ENCODE data around the gene PNPLA7. TPM values are rescaled to one million over a fixed set of nuclear protein-coding genes. Genes with fewer than 3 reads are reported as not detected.

PNPLA7 gene
- total and polyA plus RNA-seq, 7 experiments from 2014 or later: 2.7 to 28.9 (median 9.0) TPM

DNA sequence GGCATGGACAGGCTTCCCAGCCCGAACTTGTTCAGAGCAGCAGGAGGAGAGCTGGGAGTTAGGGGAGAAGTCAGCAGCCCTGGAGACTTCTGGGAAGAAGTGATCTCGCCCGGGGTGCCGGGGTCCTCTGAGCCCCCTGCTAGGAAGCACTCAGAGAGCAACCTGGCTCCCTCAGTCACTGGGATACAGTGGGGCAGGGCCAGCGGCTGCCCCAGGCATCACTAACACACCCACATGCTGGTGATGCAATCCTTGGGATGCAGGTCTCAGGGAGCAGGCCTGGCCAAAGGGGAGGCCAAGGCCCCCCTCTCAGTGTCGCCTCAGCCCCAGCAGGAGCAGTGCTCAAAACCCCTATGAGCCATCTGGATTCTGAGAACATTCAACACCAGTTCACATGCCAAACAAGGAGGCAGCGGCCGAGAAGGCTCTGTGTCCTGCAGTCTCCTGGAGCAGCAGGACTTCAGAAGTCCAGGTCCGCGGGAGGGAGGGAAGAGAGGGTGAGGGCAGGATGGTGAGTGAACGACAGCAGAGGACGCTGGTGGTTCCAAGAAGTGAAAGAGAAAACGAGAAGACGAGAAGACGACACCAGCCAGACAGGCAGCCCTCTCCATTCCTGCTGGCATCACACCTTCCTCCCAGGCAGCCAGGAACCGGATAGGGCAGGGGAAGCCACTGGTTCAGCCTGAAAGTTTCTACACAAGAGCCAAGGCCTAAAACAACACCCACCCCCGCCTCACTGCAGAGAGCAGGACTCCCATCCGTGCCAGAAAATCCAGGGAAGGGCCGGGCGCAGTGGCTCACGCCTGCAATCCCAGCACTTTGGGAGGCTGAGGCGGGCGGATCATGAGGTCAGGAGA is 2.3 kb downstream of the PNPLA7 start:
- peaks cover 11 to 24% (median 18%) of the 10 kb centered on the region in 7 donors for H3K4me1 Mint-ChIP-seq
- H3K9me3 Mint-ChIP-seq: peaks cover 0 to 1% (median 0%) of the 10 kb centered on the region in 11 donors
- intact Hi-C loops (cut with micrococcal nuclease): no loop called here
- ChIA-PET CTCF (interaction anchor here (0.8 kb wide), 1 partner anchor 22 kb away, joined by 6 read pairs; no protein-coding TSS in a partner anchor), POLR2A (interaction anchor here (1.4 kb wide), 1 partner anchor 10 kb away, joined by 6 read pairs; no protein-coding TSS in a partner anchor)
- Histone ChIP-seq H3K4me1 (ENCODE audit: control insufficient read depth in 2 of 2, insufficient read depth in 2 of 2, low read length in 2 of 2) (peaks cover 0 to 6% of the 10 kb centered on the region in 2 donors), H3K4me3 (ENCODE audit: low read length) (no peak overlapping the region), H3K36me3 (ENCODE audit: control insufficient read depth in 2 of 3, insufficient read depth in 3 of 3, low read length in 3 of 3) (peaks cover 0 to under 1% (median 0%) of the 10 kb centered on the region in 3 experiments), H3K27ac (ENCODE audit: low read depth, low read length) (no peak overlapping the region), H3K27me3 (ENCODE audit: control insufficient read depth in 2 of 2, insufficient read depth in 2 of 2, low read length in 2 of 2) (no peaks in the 10 kb centered on the region), H3K9me3 (ENCODE audit: control insufficient read depth in 2 of 3, low read length in 3 of 3) (no peaks in the 10 kb centered on the region)
- no peaks in the 10 kb centered on the region for H3K27me3 Mint-ChIP-seq
- ATAC-seq (no peak), DNase-seq (no peak)
- peaks cover 0 to 5% (median 0%) of the 10 kb centered on the region in 5 donors for H3K36me3 Mint-ChIP-seq
- peak overlapping the region in 3 of 9 donors; percentile 51 to 81 (median 75) for H3K27ac Mint-ChIP-seq
- H3K4me3 Mint-ChIP-seq: peak overlapping the region in 7 of 10 donors; percentile 18 to 96 (median 35)

DNA sequence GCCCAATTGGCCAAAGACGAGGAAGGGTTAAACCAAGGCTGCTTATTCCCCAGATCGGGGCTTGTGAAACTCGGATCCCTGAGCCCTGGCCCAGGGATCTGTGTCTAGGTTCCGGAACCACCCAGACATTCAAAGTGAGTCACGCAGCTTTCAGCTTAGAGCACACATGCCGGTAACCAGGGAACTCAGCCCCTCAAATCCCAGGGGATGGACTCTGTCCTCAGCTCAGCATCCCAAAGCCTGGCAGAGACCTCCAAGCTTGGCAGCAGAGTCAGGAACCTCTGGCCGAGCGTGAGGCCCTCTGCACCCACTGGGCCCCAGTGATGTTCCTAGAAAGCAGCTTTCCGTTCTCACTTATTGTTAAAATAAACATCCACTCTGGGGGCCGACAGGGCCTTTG is 5.1 kb downstream of the PNPLA7 start:
- Mint-ChIP-seq H3K4me1 (peaks cover 6 to 17% (median 11%) of the 10 kb centered on the region in 7 donors), H3K9me3 (peaks cover 0 to 1% (median 0%) of the 10 kb centered on the region in 11 donors), H3K27ac (no peak overlapping the region), H3K4me3 (no peak overlapping the region), H3K27me3 (no peaks in the 10 kb centered on the region), H3K36me3 (peaks cover 0 to 8% (median 0%) of the 10 kb centered on the region in 5 donors)
- Histone ChIP-seq H3K27ac (ENCODE audit: low read depth, low read length) (no peak overlapping the region), H3K4me1 (ENCODE audit: control insufficient read depth in 2 of 2, insufficient read depth in 2 of 2, low read length in 2 of 2) (peaks cover 0 to 6% of the 10 kb centered on the region in 2 donors), H3K4me3 (ENCODE audit: low read length) (no peak overlapping the region), H3K27me3 (ENCODE audit: control insufficient read depth in 2 of 2, insufficient read depth in 2 of 2, low read length in 2 of 2) (no peaks in the 10 kb centered on the region), H3K36me3 (ENCODE audit: control insufficient read depth in 2 of 3, insufficient read depth in 3 of 3, low read length in 3 of 3) (peaks cover 0 to 8% (median 0%) of the 10 kb centered on the region in 3 experiments), H3K9me3 (ENCODE audit: control insufficient read depth in 2 of 3, low read length in 3 of 3) (no peaks in the 10 kb centered on the region)
- no peak for DNase-seq
- ChIA-PET POLR2A (no interaction called here), CTCF (no interaction called here)
- intact Hi-C loops (cut with micrococcal nuclease): no loop called here
- no peak for ATAC-seq

DNA sequence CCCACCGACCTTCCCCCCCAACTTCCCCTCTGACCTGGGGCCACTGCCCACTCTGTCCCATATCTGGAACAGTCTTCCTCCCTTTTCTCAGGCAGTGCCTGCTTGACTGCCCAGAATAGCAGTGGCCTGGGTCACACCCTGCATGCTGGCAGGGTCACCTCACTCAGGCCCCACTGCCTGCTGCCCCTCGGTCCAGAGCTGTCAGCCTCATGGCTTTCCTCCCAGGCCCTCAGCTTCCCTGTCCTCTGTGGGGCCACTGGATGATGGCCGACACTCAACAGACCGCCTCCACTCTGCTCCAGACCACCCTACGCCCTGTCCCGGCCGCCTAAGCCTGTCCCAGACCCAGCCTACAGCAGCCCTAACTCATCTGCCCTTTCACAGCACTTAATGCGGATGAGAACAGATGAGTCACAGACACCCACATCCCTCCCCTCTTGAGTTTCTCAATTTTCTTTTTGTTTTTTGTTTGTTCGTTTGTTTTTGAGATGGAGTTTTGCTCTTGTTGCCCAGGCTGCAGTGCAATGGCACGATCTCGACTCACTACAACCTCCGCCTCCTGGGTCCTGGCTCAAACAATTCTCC is 5.9 kb downstream of the PNPLA7 start:
- H3K4me3 ChIP-seq (ENCODE audit: low read length): no peak overlapping the region
- no peaks in the 10 kb centered on the region for H3K27me3 ChIP-seq (ENCODE audit: control insufficient read depth in 2 of 2, insufficient read depth in 2 of 2, low read length in 2 of 2)
- Mint-ChIP-seq H3K4me1 (peaks cover 0 to 9% (median 4%) of the 10 kb centered on the region in 7 donors), H3K9me3 (peaks cover 0 to 1% (median 0%) of the 10 kb centered on the region in 11 donors), H3K36me3 (peaks cover 0 to 8% (median 0%) of the 10 kb centered on the region in 5 donors), H3K27ac (no peak overlapping the region), H3K4me3 (no peak overlapping the region), H3K27me3 (no peaks in the 10 kb centered on the region)
- H3K27ac ChIP-seq (ENCODE audit: low read depth, low read length): no peak overlapping the region
- CTCF ChIA-PET: no interaction called here
- peaks cover 0 to 8% (median 0%) of the 10 kb centered on the region in 3 experiments for H3K36me3 ChIP-seq (ENCODE audit: control insufficient read depth in 2 of 3, insufficient read depth in 3 of 3, low read length in 3 of 3)
- POLR2A ChIA-PET: no interaction called here
- no peaks in the 10 kb centered on the region for H3K4me1 ChIP-seq (ENCODE audit: control insufficient read depth in 2 of 2, insufficient read depth in 2 of 2, low read length in 2 of 2)
- no peaks in the 10 kb centered on the region for H3K9me3 ChIP-seq (ENCODE audit: control insufficient read depth in 2 of 3, low read length in 3 of 3)
- intact Hi-C loops (cut with micrococcal nuclease): no loop called here
- DNase-seq (no peak), ATAC-seq (no peak)

- no peak for ATAC-seq
Observed at GRCh38 chr9:137543237-137543963, 6.8 kb downstream of the PNPLA7 start.

DNA sequence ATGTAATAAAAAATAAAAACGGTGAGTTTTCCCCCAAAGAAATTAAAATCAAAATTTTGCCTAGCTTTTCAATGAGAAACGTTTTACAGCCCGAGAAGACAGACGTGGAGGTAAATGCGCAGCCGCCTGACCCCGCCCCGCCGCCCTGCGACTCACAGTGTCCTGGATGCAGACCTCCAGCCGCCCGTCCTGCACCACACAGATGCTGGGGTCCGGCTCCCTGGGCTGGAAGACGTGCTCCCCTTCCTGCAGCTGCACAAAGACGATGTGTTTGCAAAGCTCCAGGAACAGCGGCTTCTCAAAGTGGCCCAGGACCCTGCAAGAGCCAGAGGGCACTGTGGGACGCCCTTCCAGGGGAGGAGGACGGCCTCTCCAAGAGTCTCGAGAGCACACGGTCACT is 7.7 kb downstream of the PNPLA7 start:
- H3K9me3 ChIP-seq (ENCODE audit: control insufficient read depth in 2 of 3, low read length in 3 of 3): no peaks in the 10 kb centered on the region
- H3K4me1 Mint-ChIP-seq: peaks cover 0 to 7% (median 4%) of the 10 kb centered on the region in 7 donors
- H3K27me3 Mint-ChIP-seq: no peaks in the 10 kb centered on the region
- H3K27ac ChIP-seq (ENCODE audit: low read depth, low read length): no peak overlapping the region
- no peak for DNase-seq
- intact Hi-C loops (cut with micrococcal nuclease): no loop called here
- H3K4me1 ChIP-seq (ENCODE audit: control insufficient read depth in 2 of 2, insufficient read depth in 2 of 2, low read length in 2 of 2): peaks cover 0 to 4% of the 10 kb centered on the region in 2 donors
- no peaks in the 10 kb centered on the region for H3K27me3 ChIP-seq (ENCODE audit: control insufficient read depth in 2 of 2, insufficient read depth in 2 of 2, low read length in 2 of 2)
- POLR2A ChIA-PET: interaction anchor here (0.9 kb wide), 1 partner anchor 15 kb away, joined by 3 read pairs; no protein-coding TSS in a partner anchor
- H3K4me3 ChIP-seq (ENCODE audit: low read length): no peak overlapping the region
- peaks cover 0 to 2% (median 0%) of the 10 kb centered on the region in 11 donors for H3K9me3 Mint-ChIP-seq
- no peak overlapping the region for H3K27ac Mint-ChIP-seq
- peaks cover 0 to 8% (median 0%) of the 10 kb centered on the region in 3 experiments for H3K36me3 ChIP-seq (ENCODE audit: control insufficient read depth in 2 of 3, insufficient read depth in 3 of 3, low read length in 3 of 3)
- no peak for ATAC-seq
- CTCF ChIA-PET: interaction anchor here (0.6 kb wide), 1 partner anchor 179 kb away, joined by 3 read pairs; no protein-coding TSS in a partner anchor
- no peak overlapping the region for H3K4me3 Mint-ChIP-seq
- H3K36me3 Mint-ChIP-seq: peaks cover 0 to 8% (median 3%) of the 10 kb centered on the region in 5 donors

More at GRCh38 chr9:137543237-137543963, 6.8 kb downstream of the PNPLA7 start:
- no peaks in the 10 kb centered on the region for H3K4me1 ChIP-seq (ENCODE audit: control insufficient read depth in 2 of 2, insufficient read depth in 2 of 2, low read length in 2 of 2)
- no peak for DNase-seq
- H3K36me3 Mint-ChIP-seq: peaks cover 0 to 8% (median 0%) of the 10 kb centered on the region in 5 donors
- ChIA-PET CTCF (no interaction called here), POLR2A (no interaction called here)
- no peaks in the 10 kb centered on the region for H3K9me3 ChIP-seq (ENCODE audit: control insufficient read depth in 2 of 3, low read length in 3 of 3)
- no peak overlapping the region for H3K4me3 ChIP-seq (ENCODE audit: low read length)
- H3K36me3 ChIP-seq (ENCODE audit: control insufficient read depth in 2 of 3, insufficient read depth in 3 of 3, low read length in 3 of 3): peaks cover 0 to 8% (median 0%) of the 10 kb centered on the region in 3 experiments
- peaks cover 0 to 1% (median 0%) of the 10 kb centered on the region in 11 donors for H3K9me3 Mint-ChIP-seq
- intact Hi-C loops (cut with micrococcal nuclease): no loop called here
- H3K4me1 Mint-ChIP-seq: peaks cover 0 to 5% (median 4%) of the 10 kb centered on the region in 7 donors
- H3K27me3 Mint-ChIP-seq: no peaks in the 10 kb centered on the region
- no peak overlapping the region for H3K27ac Mint-ChIP-seq
- no peak overlapping the region for H3K4me3 Mint-ChIP-seq
- no peaks in the 10 kb centered on the region for H3K27me3 ChIP-seq (ENCODE audit: control insufficient read depth in 2 of 2, insufficient read depth in 2 of 2, low read length in 2 of 2)
- H3K27ac ChIP-seq (ENCODE audit: low read depth, low read length): no peak overlapping the region

DNA sequence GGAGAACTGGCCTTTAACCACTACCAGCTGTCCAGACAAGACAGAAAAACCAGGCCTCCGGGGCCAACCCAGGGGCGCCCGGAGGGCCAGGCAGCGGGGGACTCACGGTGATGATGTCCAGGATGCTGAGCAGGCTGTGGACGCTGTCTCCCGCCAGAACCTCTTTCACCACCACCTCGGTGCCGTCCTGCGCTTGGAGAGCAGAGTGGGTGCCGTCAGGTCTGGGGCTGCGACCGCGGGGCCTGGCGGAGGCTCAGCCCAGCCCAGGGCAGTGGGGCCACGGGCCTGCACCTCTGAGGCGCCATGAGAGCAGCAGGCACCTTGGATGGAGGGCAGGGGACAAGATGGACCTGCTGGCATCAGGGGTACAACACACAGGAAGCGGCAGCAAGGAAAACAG is 9.7 kb downstream of the PNPLA7 start:
- Histone ChIP-seq H3K27ac (ENCODE audit: low read depth, low read length) (no peak overlapping the region), H3K36me3 (ENCODE audit: control insufficient read depth in 2 of 3, insufficient read depth in 3 of 3, low read length in 3 of 3) (peaks cover 0 to 8% (median 0%) of the 10 kb centered on the region in 3 experiments), H3K4me3 (ENCODE audit: low read length) (no peak overlapping the region), H3K4me1 (ENCODE audit: control insufficient read depth in 2 of 2, insufficient read depth in 2 of 2, low read length in 2 of 2) (peaks cover 5 to 19% of the 10 kb centered on the region in 2 donors), H3K27me3 (ENCODE audit: control insufficient read depth in 2 of 2, insufficient read depth in 2 of 2, low read length in 2 of 2) (no peaks in the 10 kb centered on the region), H3K9me3 (ENCODE audit: control insufficient read depth in 2 of 3, low read length in 3 of 3) (peaks cover 0 to 8% (median 0%) of the 10 kb centered on the region in 3 experiments)
- Mint-ChIP-seq H3K4me3 (no peak overlapping the region), H3K27ac (no peak overlapping the region), H3K4me1 (peaks cover 4 to 21% (median 19%) of the 10 kb centered on the region in 7 donors), H3K36me3 (peaks cover 0 to 17% (median 10%) of the 10 kb centered on the region in 5 donors), H3K27me3 (no peaks in the 10 kb centered on the region), H3K9me3 (peaks cover 0 to 12% (median 0%) of the 10 kb centered on the region in 11 donors)
- intact Hi-C loops (cut with micrococcal nuclease): no loop called here
- DNase-seq: no peak
- ChIA-PET CTCF (no interaction called here), POLR2A (interaction anchor here (1.0 kb wide), 1 partner anchor 11 kb away, joined by 6 read pairs; the partner anchor contains the start of gene MRPL41)
- ATAC-seq: no peak

Measured in naive thymus-derived CD4-positive, alpha-beta T cell (primary cell).